Smooth muscle cell (in vitro differentiated cells): ENCODE results near the gene MYO7A. TPM values are rescaled to one million over a fixed set of nuclear protein-coding genes. Genes with fewer than 3 reads are reported as not detected.

Experiments used
- DNase-seq: peaks from one replicate; lab custom pipeline; 2025; ENCODE audit not compliant: unreplicated experiment; lab: John Stamatoyannopoulos, UW
- H2AFZ ChIP-seq: fragments of 200-600 bp; sonication (generic); 2 replicates; pipeline ENCODE4 v1.6.0; 2016; ENCODE audit warnings: antibody characterized with exemption, low read depth, mild to moderate bottlenecking
- H3F3A ChIP-seq: fragments of 200-600 bp; sonication (generic); 2 replicates; pipeline ENCODE4 v1.6.0; 2017; ENCODE audit warnings: antibody characterized with exemption, low read depth
- H3K27ac ChIP-seq: fragments of 200-600 bp; sonication (generic); 2 replicates; pipeline ENCODE4 v1.5.1; 2016; ENCODE audit warnings: low read depth, mild to moderate bottlenecking
- H3K27me3 ChIP-seq: fragments of 200-600 bp; sonication (generic); 2 replicates; pipeline ENCODE4 v1.6.1; 2016; ENCODE audit warnings: low read depth, mild to moderate bottlenecking
- H3K36me3 ChIP-seq: fragments of 200-600 bp; sonication (generic); 2 replicates; pipeline ENCODE4 v1.5.1; 2016; ENCODE audit warnings: low read depth
- H3K4me1 ChIP-seq: fragments of 200-600 bp; sonication (generic); 2 replicates; pipeline ENCODE4 v1.5.1; 2016; ENCODE audit warnings: low read depth
- H3K4me2 ChIP-seq: fragments of 200-600 bp; sonication (generic); 2 replicates; pipeline ENCODE4 v1.6.0; 2016; ENCODE audit warnings: mild to moderate bottlenecking
- H3K4me3 ChIP-seq: fragments of 200-600 bp; sonication (generic); 2 replicates; pipeline ENCODE4 v1.5.1; 2016; ENCODE audit warnings: mild to moderate bottlenecking
- H3K79me2 ChIP-seq: fragments of 200-600 bp; sonication (generic); 2 replicates; pipeline ENCODE4 v1.6.0; 2016; ENCODE audit warnings: low read depth, mild to moderate bottlenecking
- H3K9ac ChIP-seq: fragments of 200-600 bp; sonication (generic); 2 replicates; pipeline ENCODE4 v1.6.0; 2016; ENCODE audit warnings: low read depth
- H3K9me3 ChIP-seq: fragments of 200-600 bp; sonication (generic); replicated peaks from 2 replicates; pipeline ENCODE4 v1.5.1; 2016; ENCODE audit warnings: low read depth
- H4K20me1 ChIP-seq: fragments of 200-600 bp; sonication (generic); 2 replicates; pipeline ENCODE4 v1.6.0; 2016; ENCODE audit warnings: low read depth
- WGBS: methylation state at CpG from one replicate; pipeline ENCODE4 v1.1.7; 2016; ENCODE audit warnings: low lambda C conversion rate; 5-methylcytosine and 5-hydroxymethylcytosine counted together
- polyA plus RNA-seq: library from polyadenylated mRNA; unstranded; fragments of >200 nt; fragmentation: Nextera tagmentation; extraction: Ambion mirVana; gene quantifications from 2 replicates; pipeline ENCODE4 v1.2.1, GENCODE V29; 2016
- total RNA-seq: library from RNA; depleted of rRNA; stranded (reverse); fragments of >200 nt; gene quantifications from 2 replicates; pipeline ENCODE4 v1.2.3, GENCODE V29; 2014
- TF ChIP-seq, protein P1 (sequence below): fragments of 200-600 bp; sonication (generic); IDR thresholded peaks from 2 replicates; pipeline ENCODE4 v1.5.1; 2017; ENCODE audit warnings: borderline replicate concordance, mild to moderate bottlenecking, antibody characterized with exemption; ENCODE audit not compliant: insufficient read depth, poor library complexity, severe bottlenecking

The MYO7A gene
- total and polyA plus RNA-seq, 2 experiments from 2014 or later, result 0.08 to 0.18 TPM

DNA sequence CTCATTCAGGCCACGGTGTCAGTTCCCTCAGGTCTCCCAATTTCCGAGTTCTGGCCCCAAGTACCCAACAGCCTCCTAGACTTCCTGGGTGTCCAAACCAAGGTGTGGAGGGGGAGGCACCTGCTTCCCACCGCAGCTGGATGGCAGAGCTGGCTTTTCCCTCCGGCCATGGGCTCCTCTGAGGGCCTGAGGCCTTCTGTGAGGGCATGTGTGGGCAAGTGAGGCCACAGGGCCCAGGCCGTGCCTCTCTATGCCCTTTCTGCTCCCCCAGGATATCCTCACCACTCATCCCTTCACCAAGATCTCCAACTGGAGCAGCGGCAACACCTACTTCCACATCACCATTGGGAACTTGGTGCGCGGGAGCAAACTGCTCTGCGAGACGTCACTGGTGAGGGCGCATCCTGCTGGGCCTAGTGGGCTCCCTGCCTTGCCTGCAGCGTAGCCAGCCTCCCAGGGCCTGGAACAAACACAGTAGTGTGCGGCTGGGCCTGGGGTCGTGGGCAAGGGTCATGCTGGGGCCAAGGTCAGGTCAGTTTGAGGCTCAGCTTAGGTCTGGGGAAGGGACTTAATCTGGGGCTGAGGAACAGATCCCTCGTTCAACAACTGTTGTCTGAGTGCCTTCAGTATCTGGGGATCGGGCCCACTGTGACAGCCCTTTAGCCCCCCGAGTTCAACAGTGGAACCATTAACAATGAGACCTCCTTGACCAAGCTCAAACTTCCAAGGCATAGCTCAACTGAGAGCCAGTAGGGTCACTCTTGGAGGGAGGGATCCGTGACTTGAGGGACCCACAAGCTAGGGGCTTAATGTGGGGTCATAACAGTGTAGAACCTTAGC is 85.8 kb downstream of the MYO7A start:
- DNase-seq, result no peak
- TF ChIP-seq, protein P1, sequence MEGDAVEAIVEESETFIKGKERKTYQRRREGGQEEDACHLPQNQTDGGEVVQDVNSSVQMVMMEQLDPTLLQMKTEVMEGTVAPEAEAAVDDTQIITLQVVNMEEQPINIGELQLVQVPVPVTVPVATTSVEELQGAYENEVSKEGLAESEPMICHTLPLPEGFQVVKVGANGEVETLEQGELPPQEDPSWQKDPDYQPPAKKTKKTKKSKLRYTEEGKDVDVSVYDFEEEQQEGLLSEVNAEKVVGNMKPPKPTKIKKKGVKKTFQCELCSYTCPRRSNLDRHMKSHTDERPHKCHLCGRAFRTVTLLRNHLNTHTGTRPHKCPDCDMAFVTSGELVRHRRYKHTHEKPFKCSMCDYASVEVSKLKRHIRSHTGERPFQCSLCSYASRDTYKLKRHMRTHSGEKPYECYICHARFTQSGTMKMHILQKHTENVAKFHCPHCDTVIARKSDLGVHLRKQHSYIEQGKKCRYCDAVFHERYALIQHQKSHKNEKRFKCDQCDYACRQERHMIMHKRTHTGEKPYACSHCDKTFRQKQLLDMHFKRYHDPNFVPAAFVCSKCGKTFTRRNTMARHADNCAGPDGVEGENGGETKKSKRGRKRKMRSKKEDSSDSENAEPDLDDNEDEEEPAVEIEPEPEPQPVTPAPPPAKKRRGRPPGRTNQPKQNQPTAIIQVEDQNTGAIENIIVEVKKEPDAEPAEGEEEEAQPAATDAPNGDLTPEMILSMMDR, result no peak

DNA sequence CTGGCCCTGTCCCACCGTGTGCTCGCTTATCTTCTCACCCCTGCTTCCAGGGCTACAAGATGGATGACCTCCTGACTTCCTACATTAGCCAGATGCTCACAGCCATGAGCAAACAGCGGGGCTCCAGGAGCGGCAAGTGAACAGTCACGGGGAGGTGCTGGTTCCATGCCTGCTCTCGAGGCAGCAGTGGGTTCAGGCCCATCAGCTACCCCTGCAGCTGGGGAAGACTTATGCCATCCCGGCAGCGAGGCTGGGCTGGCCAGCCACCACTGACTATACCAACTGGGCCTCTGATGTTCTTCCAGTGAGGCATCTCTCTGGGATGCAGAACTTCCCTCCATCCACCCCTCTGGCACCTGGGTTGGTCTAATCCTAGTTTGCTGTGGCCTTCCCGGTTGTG is 86.5 kb downstream of the MYO7A start:
- Histone ChIP-seq H3K4me1 (no peaks in the 10 kb centered on the region), H3K9me3 (no peaks in the 10 kb centered on the region), H3F3A (no peaks in the 10 kb centered on the region), H3K27ac (no peak overlapping the region), H3K4me3 (no peak overlapping the region), H3K9ac (no peak overlapping the region), H2AFZ (no peak overlapping the region), H4K20me1 (no peaks in the 10 kb centered on the region), H3K4me2 (no peak overlapping the region), H3K27me3 (no peaks in the 10 kb centered on the region), H3K36me3 (no peaks in the 10 kb centered on the region), H3K79me2 (no peaks in the 10 kb centered on the region)
- WGBS, result 93% methylated on average over 9 of the region's 9 CpGs
- DNase-seq, result no peak
- TF ChIP-seq, protein P1, result no peak

More for the DNA sequence above, 85.8 kb downstream of the MYO7A start:
- Histone ChIP-seq H3K9me3 (no peaks in the 10 kb centered on the region), H3K79me2 (no peaks in the 10 kb centered on the region), H4K20me1 (no peaks in the 10 kb centered on the region), H2AFZ (no peak overlapping the region), H3K36me3 (no peaks in the 10 kb centered on the region), H3K4me2 (no peak overlapping the region), H3K27me3 (no peaks in the 10 kb centered on the region), H3K9ac (no peak overlapping the region), H3F3A (no peaks in the 10 kb centered on the region), H3K4me1 (no peaks in the 10 kb centered on the region), H3K4me3 (no peak overlapping the region), H3K27ac (no peak overlapping the region)
- WGBS, result 89% methylated on average over 18 of the region's 18 CpGs

DNA sequence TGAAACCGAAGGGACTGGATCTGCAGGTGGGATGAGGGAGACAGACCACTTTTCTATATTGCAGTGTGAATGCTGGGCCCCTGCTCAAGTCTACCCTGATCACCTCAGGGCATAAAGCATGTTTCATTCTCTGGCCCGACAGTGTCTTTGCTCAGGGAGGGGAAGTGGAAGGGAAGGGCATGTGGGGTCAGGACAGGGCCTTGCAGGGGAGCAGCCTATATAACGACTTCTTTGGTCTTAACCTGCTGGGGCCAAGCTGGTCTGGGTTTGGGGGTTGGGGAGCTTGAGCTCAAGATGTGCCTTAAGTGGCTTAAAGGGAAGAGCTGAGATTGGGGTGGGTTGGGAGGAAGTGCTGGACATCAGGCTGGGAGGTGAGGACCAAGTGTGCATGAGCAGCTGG is 87.1 kb downstream of the MYO7A start:
- H3F3A ChIP-seq, result no peaks in the 10 kb centered on the region
- WGBS, result 84% methylated on average over 3 of the region's 3 CpGs

More for the DNA sequence above, 87.1 kb downstream of the MYO7A start:
- Histone ChIP-seq H4K20me1 (no peaks in the 10 kb centered on the region), H3K4me1 (no peaks in the 10 kb centered on the region), H3K4me3 (no peak overlapping the region), H3K27me3 (no peaks in the 10 kb centered on the region), H2AFZ (no peak overlapping the region), H3K9me3 (no peaks in the 10 kb centered on the region), H3K9ac (no peak overlapping the region), H3K36me3 (no peaks in the 10 kb centered on the region), H3K27ac (no peak overlapping the region), H3K4me2 (no peak overlapping the region), H3K79me2 (no peaks in the 10 kb centered on the region)
- DNase-seq, result no peak
- TF ChIP-seq, protein P1, result no peak
